Lung (tissue), 12 donors: ENCODE data around the gene AFDN. TPM values are rescaled to one million over a fixed set of nuclear protein-coding genes. Genes with fewer than 3 reads are reported as not detected.
A peak's percentile ranks its signal among the peaks of the same experiment; 100 is the strongest.

Source experiments
- ATAC-seq: fragments of 200-7000 bp; cut with Tn5 transposase; one replicate; pipeline ENCODE4 v1.9.1; 2020; ENCODE audit warnings: moderate number of reproducible peaks; ENCODE audit not compliant: insufficient read depth, low FRiP score
- DNase-seq, 3 donors: peaks; one replicate each; pipeline ENCODE4 v3.0.0-alpha.2; 2013 to 2017
- H3K27ac ChIP-seq, 2 donors: one replicate each; pipeline ENCODE4 v1.5.1; 2013; ENCODE audit warnings: mild to moderate bottlenecking in 2 of 2, moderate library complexity in 2 of 2, control low read depth in 1 of 2, inconsistent platforms in 1 of 2, low read depth in 1 of 2, low read length in 1 of 2
- H3K27me3 ChIP-seq, 3 donors: one replicate each; pipeline ENCODE4 v1.5.1; 2013; ENCODE audit warnings: low read length in 2 of 3; ENCODE audit not compliant: control insufficient read depth in 3 of 3, insufficient read depth in 3 of 3
- H3K36me3 ChIP-seq, 4 donors: one replicate each; pipeline ENCODE4 v1.5.1; 2013; ENCODE audit warnings: low read length in 4 of 4, mild to moderate bottlenecking in 1 of 4, moderate library complexity in 1 of 4; ENCODE audit not compliant: control insufficient read depth in 4 of 4, insufficient read depth in 4 of 4
- H3K4me1 ChIP-seq, 5 donors: one replicate each; pipeline ENCODE4 v1.5.1; 2013; ENCODE audit warnings: low read length in 5 of 5, mild to moderate bottlenecking in 2 of 5, moderate library complexity in 1 of 5; ENCODE audit not compliant: control insufficient read depth in 5 of 5, insufficient read depth in 5 of 5
- H3K4me3 ChIP-seq: one replicate; pipeline ENCODE4 v1.5.1; 2013; ENCODE audit warnings: mild to moderate bottlenecking, control low read depth, moderate library complexity
- H3K9ac ChIP-seq, 2 donors: one replicate each; pipeline ENCODE4 v1.5.1; 2013; ENCODE audit warnings: low read length in 2 of 2, control low read depth in 1 of 2; ENCODE audit not compliant: insufficient read depth in 1 of 2
- H3K9me3 ChIP-seq, 4 donors: one replicate each; pipeline ENCODE4 v1.5.1; 2013; ENCODE audit warnings: low read length in 3 of 4, mild to moderate bottlenecking in 1 of 4, moderate library complexity in 1 of 4; ENCODE audit not compliant: control insufficient read depth in 4 of 4, insufficient read depth in 3 of 4
- CTCF ChIP-seq: IDR thresholded peaks from 2 replicates; pipeline ENCODE4 v1.5.1; 2012; ENCODE audit warnings: mild to moderate bottlenecking; ENCODE audit errors: control extremely low read depth, extremely low read depth
- WGBS, 2 donors: extraction: QIAGEN DNeasy Blood & Tissue Kit; methylation state at CpG; one replicate each; pipeline ENCODE4 v1.1.7; 2013; 5-methylcytosine and 5-hydroxymethylcytosine counted together
- polyA plus RNA-seq, 2 donors: library from polyadenylated mRNA; stranded (reverse); fragments of 200-250 nt; gene quantifications; one replicate each; pipeline ENCODE4 v1.2.1, GENCODE V29; 2013
- total RNA-seq, 2 donors: library from RNA; depleted of rRNA in 1 of 2; stranded (reverse); fragments of >200 nt in 1 of 2; gene quantifications; one replicate each; pipeline ENCODE4 v1.2.1, GENCODE V29; 2014 to 2021
- donor health status: control.
- donor health status: control.
- donor health status: Bipolar disorder and iron deficiency.
- donor health status: healthy.
- donor health status: DM: yes; HTN: yes; CAD: no.

The AFDN gene
- total and polyA plus RNA-seq, 4 donors = 47.6 to 407 (median 117) TPM

GRCh38 chr6:167978607-167979006 lies 151.9 kb downstream of the AFDN start:
- WGBS, 2 donors = 69 to 78% methylated on average over 7 of the region's 7 CpGs
- DNase-seq (no peak), ATAC-seq (no peak)
- Histone ChIP-seq H3K4me1 (peaks cover 0 to 51% (median 18%) of the 10 kb centered on the region in 5 donors), H3K9me3 (peaks cover 0 to 3% (median 0%) of the 10 kb centered on the region in 4 donors), H3K27ac (no peak overlapping the region), H3K27me3 (no peaks in the 10 kb centered on the region), H3K9ac (no peak overlapping the region), H3K36me3 (peaks cover 0 to 6% (median 0%) of the 10 kb centered on the region in 4 donors), H3K4me3 (no peak overlapping the region)
- TF ChIP-seq CTCF = no peak

- DNase-seq (peak; percentile 53 to 86 (median 77)), ATAC-seq (no peak)
- peaks cover 0 to 6% (median 0%) of the 10 kb centered on the region in 4 donors for H3K36me3 ChIP-seq
- H3K9ac ChIP-seq = peak overlapping the region in 1 of 2 donors; percentile 38
- no peak for TF ChIP-seq CTCF
- H3K4me3 ChIP-seq = no peak overlapping the region
- H3K27ac ChIP-seq = no peak overlapping the region
- peaks cover 0 to 6% (median 0%) of the 10 kb centered on the region in 4 donors for H3K9me3 ChIP-seq
- peaks cover 0 to 42% (median 15%) of the 10 kb centered on the region in 5 donors for H3K4me1 ChIP-seq
- 80 to 89% methylated on average over 12 of the region's 12 CpGs for WGBS, 2 donors
- no peaks in the 10 kb centered on the region for H3K27me3 ChIP-seq
These were observed 152.9 kb downstream of the AFDN start for GRCh38 chr6:167979436-167980139.

GRCh38 chr6:167980911-167981580 lies 154.3 kb downstream of the AFDN start:
- peaks cover 0 to 6% (median 0%) of the 10 kb centered on the region in 4 donors for H3K9me3 ChIP-seq
- peaks cover 0 to 27% (median under 1%) of the 10 kb centered on the region in 5 donors for H3K4me1 ChIP-seq
- no peak overlapping the region for H3K27ac ChIP-seq
- H3K9ac ChIP-seq = no peak overlapping the region
- H3K36me3 ChIP-seq = peaks cover 0 to 2% (median 0%) of the 10 kb centered on the region in 4 donors
- H3K27me3 ChIP-seq = no peaks in the 10 kb centered on the region
- TF ChIP-seq CTCF = no peak
- WGBS, 2 donors = 78 to 85% methylated on average over 3 of the region's 3 CpGs
- H3K4me3 ChIP-seq = no peak overlapping the region
- peak in 2 of 3 donors; percentile 68 to 77 for DNase-seq
- ATAC-seq = no peak
